ENCODE measurements around the gene NCK1.

NCK1 gene

DNA sequence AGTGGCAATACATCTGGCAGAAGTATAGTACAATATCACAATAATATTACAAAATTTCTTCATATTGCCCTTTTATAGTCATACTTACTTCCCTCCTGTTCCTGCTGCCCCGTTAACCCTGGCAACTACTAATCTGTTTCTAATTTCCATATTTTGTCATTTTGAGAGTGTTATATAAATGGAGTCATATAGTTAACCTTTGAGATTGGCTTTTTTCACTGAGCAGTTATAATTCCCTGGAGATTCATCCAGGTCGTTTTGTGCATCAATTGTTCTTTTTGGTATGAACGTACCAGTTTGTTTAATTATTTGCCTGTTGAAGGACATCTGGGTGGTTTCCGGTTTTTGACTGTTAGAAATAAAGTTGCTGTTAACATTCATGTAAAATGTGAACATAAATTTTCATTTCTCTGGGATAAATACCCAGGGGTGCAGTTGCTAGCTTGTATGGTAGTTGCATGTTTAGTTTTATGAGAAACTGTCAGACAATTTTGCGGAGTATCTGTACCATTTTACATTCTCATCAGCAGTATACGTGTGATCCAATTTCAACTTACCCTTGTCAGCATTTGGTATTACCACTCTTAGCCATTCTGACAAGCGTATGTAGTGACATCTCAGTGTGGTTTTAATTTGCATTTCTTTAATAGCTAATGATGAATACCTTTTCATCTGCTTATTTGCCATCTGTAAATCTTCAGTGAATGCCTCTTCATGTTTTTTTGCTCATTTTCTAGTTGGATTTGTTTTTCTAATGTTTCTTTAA lies 63.6 kb downstream of the NCK1 start:
- no peak for DNase-seq (ENCODE audit: low read depth)
- TF ChIP-seq, protein P1, sequence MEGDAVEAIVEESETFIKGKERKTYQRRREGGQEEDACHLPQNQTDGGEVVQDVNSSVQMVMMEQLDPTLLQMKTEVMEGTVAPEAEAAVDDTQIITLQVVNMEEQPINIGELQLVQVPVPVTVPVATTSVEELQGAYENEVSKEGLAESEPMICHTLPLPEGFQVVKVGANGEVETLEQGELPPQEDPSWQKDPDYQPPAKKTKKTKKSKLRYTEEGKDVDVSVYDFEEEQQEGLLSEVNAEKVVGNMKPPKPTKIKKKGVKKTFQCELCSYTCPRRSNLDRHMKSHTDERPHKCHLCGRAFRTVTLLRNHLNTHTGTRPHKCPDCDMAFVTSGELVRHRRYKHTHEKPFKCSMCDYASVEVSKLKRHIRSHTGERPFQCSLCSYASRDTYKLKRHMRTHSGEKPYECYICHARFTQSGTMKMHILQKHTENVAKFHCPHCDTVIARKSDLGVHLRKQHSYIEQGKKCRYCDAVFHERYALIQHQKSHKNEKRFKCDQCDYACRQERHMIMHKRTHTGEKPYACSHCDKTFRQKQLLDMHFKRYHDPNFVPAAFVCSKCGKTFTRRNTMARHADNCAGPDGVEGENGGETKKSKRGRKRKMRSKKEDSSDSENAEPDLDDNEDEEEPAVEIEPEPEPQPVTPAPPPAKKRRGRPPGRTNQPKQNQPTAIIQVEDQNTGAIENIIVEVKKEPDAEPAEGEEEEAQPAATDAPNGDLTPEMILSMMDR (IDR thresholded peaks at IDR 0.05; ENCODE audit: insufficient read depth, low read depth, low read length, missing control alignments), result no peak
- no peak overlapping the region for H3K4me3 ChIP-seq (ENCODE audit: low read depth, low read length)

DNA sequence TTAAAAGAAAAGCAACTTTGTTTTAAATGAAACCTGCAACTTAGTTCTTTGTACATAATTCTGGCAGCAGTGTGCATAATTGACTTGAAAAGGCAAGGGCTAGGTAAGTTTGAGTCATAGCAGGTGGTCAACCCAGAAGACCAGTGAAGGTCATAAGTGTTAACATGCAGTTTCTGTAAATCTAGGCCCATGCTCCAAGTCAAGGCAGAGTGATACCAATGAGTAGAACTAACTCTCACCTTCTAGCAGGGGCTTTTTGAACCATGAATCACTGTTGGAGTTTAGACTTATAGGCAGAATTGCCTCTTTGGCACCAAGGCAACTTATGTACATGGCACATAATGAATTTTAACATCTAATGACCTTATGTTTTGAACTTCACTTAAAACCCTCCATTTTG lies 66.2 kb downstream of the NCK1 start:
- H3K4me3 ChIP-seq (ENCODE audit: low read depth, low read length), result no peak overlapping the region
- no peak for DNase-seq (ENCODE audit: low read depth)
- TF ChIP-seq, protein P1 (IDR thresholded peaks at IDR 0.05; ENCODE audit: insufficient read depth, low read depth, low read length, missing control alignments), result no peak

GRCh38 chr3:136929977-136930670 lies 68.1 kb downstream of the NCK1 start:
- DNase-seq (ENCODE audit: low read depth), result no peak
- H3K4me3 ChIP-seq (ENCODE audit: low read depth, low read length), result no peak overlapping the region
- TF ChIP-seq, protein P1 (IDR thresholded peaks at IDR 0.05; ENCODE audit: insufficient read depth, low read depth, low read length, missing control alignments), result no peak

DNA sequence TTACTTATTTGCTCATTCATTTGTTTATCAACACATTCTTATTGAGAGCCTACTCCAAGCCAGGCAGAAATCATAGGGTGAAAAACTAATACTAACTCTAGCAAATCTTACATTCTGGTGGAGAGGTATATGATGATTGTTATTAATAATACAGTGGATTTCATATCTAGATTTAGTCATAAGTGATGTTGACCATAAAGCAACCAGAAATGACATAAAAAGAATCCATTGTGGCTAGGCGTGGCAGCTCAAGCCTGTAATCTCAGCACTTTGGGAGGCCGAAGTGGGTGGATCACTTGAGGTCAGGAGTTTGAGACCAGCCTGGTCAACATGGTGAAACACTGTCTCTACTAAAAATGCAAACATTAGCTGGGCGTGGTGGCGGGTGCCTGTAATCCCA lies 69.6 kb downstream of the NCK1 start:
- TF ChIP-seq, protein P1 (IDR thresholded peaks at IDR 0.05; ENCODE audit: insufficient read depth, low read depth, low read length, missing control alignments), result no peak
- H3K4me3 ChIP-seq (ENCODE audit: low read depth, low read length), result no peak overlapping the region
- no peak for DNase-seq (ENCODE audit: low read depth)

GRCh38 chr3:136932523-136932922 lies 70.5 kb downstream of the NCK1 start:
- DNase-seq (ENCODE audit: low read depth), result peak; percentile 40
- H3K4me3 ChIP-seq (ENCODE audit: low read depth, low read length), result no peak overlapping the region
- TF ChIP-seq, protein P1 (IDR thresholded peaks at IDR 0.05; ENCODE audit: insufficient read depth, low read depth, low read length, missing control alignments), result no peak

GRCh38 chr3:136932978-136933772 lies 71.2 kb downstream of the NCK1 start:
- no peak overlapping the region for H3K4me3 ChIP-seq (ENCODE audit: low read depth, low read length)
- peak; percentile 21 for DNase-seq (ENCODE audit: low read depth)
- TF ChIP-seq, protein P1 (IDR thresholded peaks at IDR 0.05; ENCODE audit: insufficient read depth, low read depth, low read length, missing control alignments), result no peak

Measured in GM12865 (cell line).